Upper lobe of left lung (tissue), 4 donors: ENCODE data around the gene SLC15A1.

Experiments used
- POLR2A ChIP-seq, 4 donors: fragments of 450-650 bp; IDR thresholded peaks; one replicate each; pipeline ENCODE4 v1.5.1; 2016 to 2017; ENCODE audit warnings: antibody characterized with exemption in 4 of 4, mild to moderate bottlenecking in 2 of 4
- POLR2AphosphoS5 ChIP-seq, 2 donors: sonication (generic); formaldehyde crosslinking; IDR thresholded peaks; one replicate each; pipeline ENCODE4 v1.5.1; 2017; ENCODE audit warnings: antibody characterized with exemption in 2 of 2
- TF ChIP-seq, protein P1 (sequence below), 6 experiments: fragments of 450-650 bp in 4 of 6; fragments of 200-600 bp in 2 of 6; sonication (generic) in 2 of 6; IDR thresholded peaks; one replicate each; pipeline ENCODE4 v1.5.1; 2016 to 2019; ENCODE audit warnings: antibody characterized with exemption in 6 of 6

DNA sequence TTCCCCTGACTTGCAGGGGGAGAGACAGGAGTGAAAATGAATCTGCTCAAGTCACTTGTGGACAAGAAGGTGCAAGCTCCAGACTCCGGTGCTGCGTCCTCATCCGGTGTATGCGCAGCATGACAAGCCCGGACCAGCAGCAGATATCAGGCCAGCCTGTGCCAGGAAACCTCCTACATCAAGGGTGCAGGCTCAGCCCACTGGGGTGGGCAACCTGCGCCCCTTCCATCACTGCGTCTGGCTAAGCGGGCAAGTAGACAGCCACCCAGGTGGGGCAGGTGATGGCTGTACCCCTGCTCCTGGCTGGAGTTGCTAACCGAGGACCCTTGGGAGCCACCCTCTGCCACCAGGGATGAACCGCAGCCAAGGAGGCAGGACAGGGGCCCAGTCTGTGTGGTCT is 32.9 kb upstream of the SLC15A1 start:
- no peak for TF ChIP-seq POLR2A (IDR thresholded peaks at IDR 0.05)
- TF ChIP-seq, protein P1, sequence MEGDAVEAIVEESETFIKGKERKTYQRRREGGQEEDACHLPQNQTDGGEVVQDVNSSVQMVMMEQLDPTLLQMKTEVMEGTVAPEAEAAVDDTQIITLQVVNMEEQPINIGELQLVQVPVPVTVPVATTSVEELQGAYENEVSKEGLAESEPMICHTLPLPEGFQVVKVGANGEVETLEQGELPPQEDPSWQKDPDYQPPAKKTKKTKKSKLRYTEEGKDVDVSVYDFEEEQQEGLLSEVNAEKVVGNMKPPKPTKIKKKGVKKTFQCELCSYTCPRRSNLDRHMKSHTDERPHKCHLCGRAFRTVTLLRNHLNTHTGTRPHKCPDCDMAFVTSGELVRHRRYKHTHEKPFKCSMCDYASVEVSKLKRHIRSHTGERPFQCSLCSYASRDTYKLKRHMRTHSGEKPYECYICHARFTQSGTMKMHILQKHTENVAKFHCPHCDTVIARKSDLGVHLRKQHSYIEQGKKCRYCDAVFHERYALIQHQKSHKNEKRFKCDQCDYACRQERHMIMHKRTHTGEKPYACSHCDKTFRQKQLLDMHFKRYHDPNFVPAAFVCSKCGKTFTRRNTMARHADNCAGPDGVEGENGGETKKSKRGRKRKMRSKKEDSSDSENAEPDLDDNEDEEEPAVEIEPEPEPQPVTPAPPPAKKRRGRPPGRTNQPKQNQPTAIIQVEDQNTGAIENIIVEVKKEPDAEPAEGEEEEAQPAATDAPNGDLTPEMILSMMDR (IDR thresholded peaks at IDR 0.05), result no peak
- no peak for TF ChIP-seq POLR2AphosphoS5 (IDR thresholded peaks at IDR 0.05)
